H1 (cell line): ENCODE measurements around the gene ARCN1. TPM values are rescaled to one million over a fixed set of nuclear protein-coding genes. Genes with fewer than 3 reads are reported as not detected.

Experiments
- CTCF ChIA-PET: fragments of 300-600 bp; sonication (Branson Sonifier 250); formaldehyde crosslinking; loops from one replicate; lab custom pipeline; 2021; ENCODE audit not compliant: partially characterized antibody; lab: Charles Lee
- POLR2A ChIA-PET: fragments of 300-600 bp; sonication (Branson Sonifier 250); formaldehyde crosslinking; loops from one replicate; lab custom pipeline; 2021; ENCODE audit warnings: inconsistent platforms; ENCODE audit not compliant: partially characterized antibody; lab: Charles Lee
- DNase-seq, 2 experiments: peaks; one replicate each; pipeline versions ENCODE4 v3.0.0 to v3.0.0-alpha.2; 2010 to 2022; ENCODE audit warnings: low spot score in 2 of 2, low read depth in 1 of 2, mixed read lengths in 1 of 2
- FAIRE-seq: peaks from 2 replicates; lab custom pipeline; 2011; peaks lifted over from hg19 to GRCh38; lab: Jason Lieb, UNC
- H2AFZ ChIP-seq: 2 replicates; pipeline ENCODE4 v1.8.1; 2012; ENCODE audit warnings: low read length, inconsistent platforms
- H2AK5ac ChIP-seq: 2 replicates; pipeline ENCODE4 v1.6.1; 2013; ENCODE audit warnings: low read depth, low read length
- H2BK120ac ChIP-seq: replicated peaks from 2 replicates; pipeline ENCODE3; 2013; ENCODE audit warnings: low read depth, low read length, inconsistent platforms
- H2BK12ac ChIP-seq: 2 replicates; pipeline ENCODE4 v1.6.1; 2013; ENCODE audit warnings: low read depth, low read length
- H2BK15ac ChIP-seq: 2 replicates; pipeline ENCODE4 v1.6.1; 2013; ENCODE audit warnings: low read length
- H2BK20ac ChIP-seq: 2 replicates; pipeline ENCODE4 v1.6.1; 2013; ENCODE audit warnings: low read length
- H2BK5ac ChIP-seq: 2 replicates; pipeline ENCODE4 v1.6.1; 2013; ENCODE audit warnings: low read depth, low read length
- H3K14ac ChIP-seq: 2 replicates; pipeline ENCODE4 v1.6.1; 2013; ENCODE audit warnings: inconsistent platforms; ENCODE audit not compliant: insufficient read length
- H3K18ac ChIP-seq: 2 replicates; pipeline ENCODE4 v1.6.1; 2013; ENCODE audit warnings: low read length; ENCODE audit errors: extremely low read depth
- H3K23ac ChIP-seq: 2 replicates; pipeline ENCODE4 v1.6.1; 2013; ENCODE audit warnings: inconsistent platforms; ENCODE audit not compliant: insufficient read length
- H3K23me2 ChIP-seq: 2 replicates; pipeline ENCODE4 v1.6.1; 2013; ENCODE audit warnings: low read depth, low read length
- H3K27ac ChIP-seq: 2 replicates; pipeline ENCODE4 v1.6.1; 2011; ENCODE audit warnings: low read depth, low read length, inconsistent platforms
- H3K27me3 ChIP-seq, 4 experiments: replicated peaks in 1 of 4; 1 replicate in 1 of 4; 2 replicates in 3 of 4; pipeline versions ENCODE4 v1.6.1 to v1.8.1; 2011 to 2013; ENCODE audit warnings: low read length in 3 of 4, mild to moderate bottlenecking in 3 of 4, inconsistent platforms in 2 of 4, mixed read lengths in 2 of 4, moderate library complexity in 1 of 4; ENCODE audit not compliant: control insufficient read depth in 3 of 4, insufficient read depth in 3 of 4; ENCODE audit errors: extremely low read depth in 1 of 4
- H3K36me3 ChIP-seq, 4 experiments: 2 replicates each; pipeline versions ENCODE4 v1.6.1 to v1.8.1; 2011 to 2013; ENCODE audit warnings: mild to moderate bottlenecking in 4 of 4, low read length in 3 of 4, moderate library complexity in 2 of 4, control low read depth in 1 of 4, inconsistent platforms in 1 of 4; ENCODE audit not compliant: insufficient read depth in 4 of 4, control insufficient read depth in 2 of 4
- H3K4ac ChIP-seq: replicated peaks from 2 replicates; pipeline ENCODE3; 2013; ENCODE audit warnings: low read length, low read depth, mixed read lengths, inconsistent platforms; ENCODE audit not compliant: insufficient read length
- H3K4me1 ChIP-seq, 4 experiments: replicated peaks in 1 of 4; 1 replicate in 1 of 4; 2 replicates in 3 of 4; pipeline versions ENCODE4 v1.6.1 to v1.8.1; 2011 to 2013; ENCODE audit warnings: low read length in 3 of 4, inconsistent platforms in 2 of 4, mixed read lengths in 1 of 4; ENCODE audit not compliant: insufficient read depth in 4 of 4, control insufficient read depth in 3 of 4
- H3K4me2 ChIP-seq, 2 experiments: 2 replicates each; pipeline versions ENCODE4 v1.6.1 to v1.8.1; 2011 to 2013; ENCODE audit warnings: low read depth in 2 of 2, low read length in 2 of 2, control low read depth in 1 of 2, inconsistent platforms in 1 of 2, mild to moderate bottlenecking in 1 of 2; ENCODE audit not compliant: insufficient read depth in 1 of 2
- H3K4me3 ChIP-seq, 4 experiments: fragments of 200-600, 300-600 bp in 1 of 4; sonication (generic), shearing (Covaris generic), sonication (Bioruptor Twin) in 1 of 4; 2 replicates each; pipeline versions ENCODE4 v1.5.1 to v1.8.1; 2011 to 2016; ENCODE audit warnings: low read length in 4 of 4, low read depth in 3 of 4, control low read depth in 2 of 4, inconsistent platforms in 2 of 4, mild to moderate bottlenecking in 2 of 4, mixed read lengths in 1 of 4, moderate library complexity in 1 of 4; ENCODE audit not compliant: insufficient read depth in 2 of 4; ENCODE audit errors: extremely low read depth in 1 of 4
- H3K56ac ChIP-seq: replicated peaks from 2 replicates; pipeline ENCODE3; 2013; ENCODE audit warnings: low read depth, mild to moderate bottlenecking, mixed read lengths, low read length, inconsistent platforms; ENCODE audit not compliant: insufficient read length
- H3K79me1 ChIP-seq: 2 replicates; pipeline ENCODE4 v1.6.1; 2013; ENCODE audit warnings: low read depth, low read length, control low read depth
- H3K79me2 ChIP-seq, 2 experiments: 2 replicates each; pipeline versions ENCODE4 v1.6.1 to v1.8.1; 2012 to 2013; ENCODE audit warnings: low read length in 2 of 2, mild to moderate bottlenecking in 2 of 2, inconsistent platforms in 1 of 2; ENCODE audit not compliant: insufficient read depth in 2 of 2, control insufficient read depth in 1 of 2
- H3K9ac ChIP-seq, 4 experiments: replicated peaks in 1 of 4; 1 replicate in 1 of 4; 2 replicates in 3 of 4; pipeline versions ENCODE4 v1.6.1 to v1.8.1; 2011 to 2013; ENCODE audit warnings: low read depth in 3 of 4, low read length in 3 of 4, control low read depth in 2 of 4, mild to moderate bottlenecking in 2 of 4, moderate library complexity in 2 of 4, inconsistent platforms in 1 of 4; ENCODE audit errors: extremely low read depth in 1 of 4
- H3K9me3 ChIP-seq, 2 experiments: 2 replicates each; pipeline versions ENCODE4 v1.6.1 to v1.8.1; 2012 to 2013; ENCODE audit warnings: mild to moderate bottlenecking in 2 of 2, moderate library complexity in 2 of 2, control low read depth in 1 of 2, inconsistent platforms in 1 of 2, low read depth in 1 of 2, low read length in 1 of 2, mixed read lengths in 1 of 2; ENCODE audit not compliant: insufficient read depth in 2 of 2
- H4K20me1 ChIP-seq, 2 experiments: replicated peaks in 1 of 2; 2 replicates each; pipeline versions ENCODE3 to v1.8.1; 2011 to 2013; ENCODE audit warnings: inconsistent platforms in 2 of 2, low read length in 2 of 2, mild to moderate bottlenecking in 1 of 2; ENCODE audit not compliant: insufficient read depth in 2 of 2, control insufficient read depth in 1 of 2
- H4K5ac ChIP-seq: 2 replicates; pipeline ENCODE4 v1.6.1; 2013; ENCODE audit warnings: low read length, low read depth, mixed read lengths, inconsistent platforms; ENCODE audit not compliant: insufficient read length
- H4K8ac ChIP-seq: 2 replicates; pipeline ENCODE4 v1.8.0; 2013; ENCODE audit warnings: mild to moderate bottlenecking, moderate library complexity, low read length, inconsistent platforms; ENCODE audit not compliant: insufficient read depth; ENCODE audit errors: extremely low read depth
- H4K91ac ChIP-seq: replicated peaks from 2 replicates; pipeline ENCODE3; 2013; ENCODE audit warnings: low read length, mixed read lengths, inconsistent platforms; ENCODE audit not compliant: insufficient read length
- CBX5 ChIP-seq: fragments of 300-800, 300-1000 bp; sonication (generic); IDR thresholded peaks from 2 replicates; pipeline ENCODE4 v1.7.1; 2016; ENCODE audit warnings: antibody characterized with exemption, low read length, low read depth
- RAD21 ChIP-seq, 2 experiments: IDR thresholded peaks in 1 of 2; conservative IDR thresholded peaks in 1 of 2; 2 replicates each; pipeline ENCODE4 v1.6.1; 2011; ENCODE audit warnings: low read depth in 2 of 2, low read length in 2 of 2, improper control_type of control experiment in 1 of 2, inconsistent platforms in 1 of 2, mild to moderate bottlenecking in 1 of 2, moderate library complexity in 1 of 2
- WGBS, 2 experiments: shearing (Covaris generic) in 1 of 2; methylation state at CpG; one replicate each; pipeline versions ENCODE4 v1.1.6 to v1.1.7; 2013 to 2015; ENCODE audit warnings: low lambda C conversion rate in 2 of 2, mixed read lengths in 2 of 2, inconsistent platforms in 1 of 2, low coverage in 1 of 2, missing lambda C conversion rate in 1 of 2; ENCODE audit not compliant: insufficient replicate concordance in 2 of 2, insufficient coverage in 1 of 2, insufficient read length in 1 of 2; ENCODE audit errors: extremely low coverage in 1 of 2, missing lambda C conversion rate in 1 of 2; 5-methylcytosine and 5-hydroxymethylcytosine counted together
- polyA plus RNA-seq, 7 experiments: library from polyadenylated mRNA; depleted of rRNA in 3 of 7; stranded (reverse) in 5 of 7; unstranded in 2 of 7; fragments of >200 nt in 5 of 7; fragments of 200-250 nt in 2 of 7; gene quantifications; 1 replicate in 5 of 7; 2 replicates in 1 of 7; 4 replicates in 1 of 7; pipeline versions ENCODE4 v1.2.1 to v1.2.3, GENCODE V29; 2011 to 2013; ENCODE audit warnings: missing spikeins in 2 of 7, mixed read lengths in 2 of 7
- total RNA-seq: library from RNA; stranded (reverse); fragmentation: NEBNext Ultra II Directional; extraction: Animal tissue kit (Norgen Biotek cat#: 25700); gene quantifications from 2 replicates; pipeline ENCODE4 v1.2.1, GENCODE V29; 2021

ARCN1 gene
- total and polyA plus RNA-seq, 2 of the 8 experiments (the other 6 are each of a cell fraction or from before 2014, with no cell fraction given): 132 to 146 TPM

GRCh38 chr11:118574636-118575035 lies 2.4 kb downstream of the ARCN1 start:
- Histone ChIP-seq H3K79me2 (peaks cover 13 to 69% of the 10 kb centered on the region in 2 experiments), H3K79me1 (no peaks in the 10 kb centered on the region; the same call in 1 of the 2 replicates), H3K18ac (no peak overlapping the region), H2BK5ac (no peak overlapping the region), H4K20me1 (peaks cover 8 to 10% of the 10 kb centered on the region in 2 experiments), H3K23me2 (peaks cover 7% of the 10 kb centered on the region; the same call in 1 of the 2 replicates), H3K23ac (no peak overlapping the region), H3K14ac (no peak overlapping the region), H2BK15ac (no peak overlapping the region), H4K5ac (no peak overlapping the region), H2BK120ac (no peak overlapping the region), H2BK20ac (no peak overlapping the region), H4K91ac (no peak overlapping the region), H2AFZ (no peak overlapping the region), H2AK5ac (no peak overlapping the region), H3K27me3 (no peaks in the 10 kb centered on the region), H3K36me3 (no peaks in the 10 kb centered on the region), H3K9ac (no peak overlapping the region), H2BK12ac (no peak overlapping the region), H4K8ac (no peak overlapping the region), H3K4me1 (peaks cover 0 to 4% (median 0%) of the 10 kb centered on the region in 4 experiments; a peak in 1 of 7 replicates), H3K56ac (no peak overlapping the region), H3K4me3 (no peak overlapping the region), H3K27ac (no peak overlapping the region), H3K4ac (no peak overlapping the region), H3K9me3 (no peaks in the 10 kb centered on the region), H3K4me2 (no peak overlapping the region)
- 98% methylated on average over 7 of the region's 7 CpGs; no CpG with 5 or more reads in 1 of the 2 experiments for WGBS, 2 experiments
- DNase-seq (no peak), FAIRE-seq (no peak)
- CTCF ChIA-PET: no interaction called here
- POLR2A ChIA-PET: no interaction called here
- TF ChIP-seq RAD21 (IDR thresholded peaks at IDR 0.05 in 1 of 2, conservative IDR thresholded peaks at IDR 0.05 in 1 of 2; ENCODE audit: low read depth in 2 of 2, low read length in 2 of 2): no peak
- TF ChIP-seq CBX5: no peak
